ENCODE measurements around the gene FDX2.
"Not testable (repeated sequence)": the region's sequence is repeated elsewhere in the genome, so short reads cannot be mapped to it uniquely, and the experiment has no call there.

Gene FDX2

DNA sequence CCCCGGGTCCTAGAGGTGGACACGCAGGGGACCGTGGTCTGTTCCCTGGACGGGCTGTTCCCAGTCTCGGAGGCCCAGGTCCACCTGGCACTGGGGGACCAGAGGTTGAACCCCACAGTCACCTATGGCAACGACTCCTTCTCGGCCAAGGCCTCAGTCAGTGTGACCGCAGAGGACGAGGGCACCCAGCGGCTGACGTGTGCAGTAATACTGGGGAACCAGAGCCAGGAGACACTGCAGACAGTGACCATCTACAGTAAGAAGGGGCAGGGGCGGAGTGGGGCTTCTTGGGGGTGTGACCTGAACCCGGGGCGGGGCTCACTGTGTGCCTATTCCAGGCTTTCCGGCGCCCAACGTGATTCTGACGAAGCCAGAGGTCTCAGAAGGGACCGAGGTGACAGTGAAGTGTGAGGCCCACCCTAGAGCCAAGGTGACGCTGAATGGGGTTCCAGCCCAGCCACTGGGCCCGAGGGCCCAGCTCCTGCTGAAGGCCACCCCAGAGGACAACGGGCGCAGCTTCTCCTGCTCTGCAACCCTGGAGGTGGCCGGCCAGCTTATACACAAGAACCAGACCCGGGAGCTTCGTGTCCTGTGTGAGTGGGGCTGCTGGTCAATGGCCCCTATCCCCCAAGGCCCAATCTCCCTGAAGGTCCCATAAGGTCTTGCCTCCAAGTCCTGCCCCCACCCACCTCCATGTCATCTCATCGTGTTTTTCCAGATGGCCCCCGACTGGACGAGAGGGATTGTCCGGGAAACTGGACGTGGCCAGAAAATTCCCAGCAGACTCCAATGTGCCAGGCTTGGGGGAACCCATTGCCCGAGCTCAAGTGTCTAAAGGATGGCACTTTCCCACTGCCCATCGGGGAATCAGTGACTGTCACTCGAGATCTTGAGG lies 31.5 kb downstream of the FDX2 start:
- in situ Hi-C loops (cut with MboI; ENCODE audit: low sequenced_read_pairs): no loop called here

DNA sequence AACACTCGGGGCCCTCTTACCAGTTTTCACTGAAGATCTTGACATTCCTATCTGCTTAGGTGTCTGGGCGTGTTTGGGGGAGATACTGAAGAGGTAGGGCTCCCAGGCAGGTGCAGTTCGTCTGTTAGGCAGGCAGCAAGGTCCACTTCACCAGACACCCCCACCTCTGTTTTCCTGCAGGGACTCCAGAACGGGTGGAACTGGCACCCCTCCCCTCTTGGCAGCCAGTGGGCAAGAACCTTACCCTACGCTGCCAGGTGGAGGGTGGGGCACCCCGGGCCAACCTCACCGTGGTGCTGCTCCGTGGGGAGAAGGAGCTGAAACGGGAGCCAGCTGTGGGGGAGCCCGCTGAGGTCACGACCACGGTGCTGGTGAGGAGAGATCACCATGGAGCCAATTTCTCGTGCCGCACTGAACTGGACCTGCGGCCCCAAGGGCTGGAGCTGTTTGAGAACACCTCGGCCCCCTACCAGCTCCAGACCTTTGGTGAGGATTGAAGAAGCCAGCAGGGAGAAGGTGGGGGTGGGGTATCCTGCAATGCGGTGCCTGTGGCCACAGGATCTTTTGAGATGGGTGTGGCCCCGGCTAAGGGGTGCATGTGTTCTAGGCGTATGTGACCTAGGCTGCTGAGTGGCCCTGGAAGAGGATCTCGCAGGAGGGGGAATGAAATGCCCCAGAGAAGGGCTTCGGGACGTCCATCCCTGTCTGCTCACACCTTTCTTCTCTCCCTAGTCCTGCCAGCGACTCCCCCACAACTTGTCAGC lies 32.3 kb downstream of the FDX2 start:
- in situ Hi-C loops (cut with MboI; ENCODE audit: low sequenced_read_pairs): no loop called here

- in situ Hi-C loops (cut with MboI; ENCODE audit: low sequenced_read_pairs): not testable (repeated sequence)
Observed at GRCh38 chr19:10282043-10282442, 33.8 kb downstream of the FDX2 start.

DNA sequence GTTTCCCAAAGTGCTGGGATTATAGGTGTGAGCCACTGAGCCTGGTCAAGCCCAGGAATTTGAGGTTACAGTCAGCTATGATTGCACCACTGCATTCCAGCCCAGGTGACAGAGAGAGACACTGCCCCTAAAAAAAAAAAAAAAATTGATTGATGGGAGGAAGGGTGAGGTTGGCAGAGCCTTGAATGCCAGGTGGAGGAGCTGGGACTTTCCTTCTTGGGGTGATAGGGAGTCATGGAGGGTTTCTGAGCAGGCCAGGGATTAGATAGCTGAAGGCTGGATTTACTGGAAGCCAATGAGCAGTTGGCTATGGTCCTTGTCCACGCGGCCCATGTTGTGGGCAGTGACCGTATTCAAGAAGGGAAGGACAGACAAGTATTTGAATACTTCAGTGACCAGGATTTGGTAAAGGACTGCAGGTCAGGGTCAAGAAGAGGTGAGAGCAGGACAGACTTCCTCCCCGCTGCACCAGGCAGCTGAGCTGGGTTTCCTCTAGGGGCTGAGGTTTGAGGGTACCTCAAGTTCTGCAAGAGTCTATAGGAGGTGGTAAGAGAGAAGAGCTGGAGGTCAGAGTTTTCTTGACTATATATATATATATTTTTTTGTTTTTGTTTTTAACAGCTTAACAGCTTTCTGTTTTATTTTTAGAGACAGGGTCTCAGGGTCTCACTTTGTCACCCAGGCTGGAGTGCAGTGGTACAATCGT lies 35.9 kb downstream of the FDX2 start:
- in situ Hi-C loops (cut with MboI; ENCODE audit: low sequenced_read_pairs): no loop called here

GRCh38 chr19:10278935-10279334 lies 36.9 kb downstream of the FDX2 start:
- in situ Hi-C loops (cut with MboI; ENCODE audit: low sequenced_read_pairs): no loop called here

GRCh38 chr19:10277795-10278589 lies 37.8 kb downstream of the FDX2 start:
- in situ Hi-C loops (cut with MboI; ENCODE audit: low sequenced_read_pairs): no loop called here

DNA sequence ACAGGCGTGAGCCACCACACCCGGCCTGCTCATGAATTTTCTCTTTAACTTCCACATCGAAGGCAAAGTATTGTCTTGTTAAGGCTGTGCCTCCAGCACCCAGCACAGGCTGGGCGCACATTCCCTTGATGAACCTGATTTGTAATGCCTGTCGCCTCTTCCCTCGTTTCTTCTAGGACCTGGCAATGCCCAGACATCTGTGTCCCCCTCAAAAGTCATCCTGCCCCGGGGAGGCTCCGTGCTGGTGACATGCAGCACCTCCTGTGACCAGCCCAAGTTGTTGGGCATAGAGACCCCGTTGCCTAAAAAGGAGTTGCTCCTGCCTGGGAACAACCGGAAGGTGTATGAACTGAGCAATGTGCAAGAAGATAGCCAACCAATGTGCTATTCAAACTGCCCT lies 41.2 kb downstream of the FDX2 start:
- in situ Hi-C loops (cut with MboI; ENCODE audit: low sequenced_read_pairs): no loop called here

DNA sequence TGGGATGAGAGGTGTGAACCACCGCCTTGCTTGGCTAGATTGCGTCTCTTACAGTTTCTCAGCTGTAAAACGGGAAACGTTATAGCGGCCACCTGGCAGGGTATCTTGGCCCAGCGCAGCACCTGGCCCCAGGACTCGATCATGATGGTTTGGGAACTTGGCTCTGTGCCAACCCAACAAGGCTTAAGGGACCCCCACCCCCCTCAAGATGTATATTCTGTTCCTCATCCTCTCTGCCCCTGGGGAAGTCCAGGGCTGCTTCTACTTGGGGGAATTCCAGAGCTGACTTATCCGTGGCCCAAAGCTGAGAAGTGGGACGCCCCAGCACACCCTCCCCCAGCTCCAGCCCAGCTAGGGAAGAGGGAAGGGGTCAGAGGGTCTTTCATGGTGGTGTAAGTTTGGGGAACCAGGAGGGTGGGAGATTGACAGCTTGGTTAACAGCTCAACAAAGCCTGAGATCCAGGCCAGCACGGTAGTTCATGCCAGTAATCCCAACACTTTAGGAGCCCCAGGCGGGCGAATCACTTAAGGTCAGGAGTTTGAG lies 44.2 kb downstream of the FDX2 start:
- in situ Hi-C loops (cut with MboI; ENCODE audit: low sequenced_read_pairs): no loop called here

DNA sequence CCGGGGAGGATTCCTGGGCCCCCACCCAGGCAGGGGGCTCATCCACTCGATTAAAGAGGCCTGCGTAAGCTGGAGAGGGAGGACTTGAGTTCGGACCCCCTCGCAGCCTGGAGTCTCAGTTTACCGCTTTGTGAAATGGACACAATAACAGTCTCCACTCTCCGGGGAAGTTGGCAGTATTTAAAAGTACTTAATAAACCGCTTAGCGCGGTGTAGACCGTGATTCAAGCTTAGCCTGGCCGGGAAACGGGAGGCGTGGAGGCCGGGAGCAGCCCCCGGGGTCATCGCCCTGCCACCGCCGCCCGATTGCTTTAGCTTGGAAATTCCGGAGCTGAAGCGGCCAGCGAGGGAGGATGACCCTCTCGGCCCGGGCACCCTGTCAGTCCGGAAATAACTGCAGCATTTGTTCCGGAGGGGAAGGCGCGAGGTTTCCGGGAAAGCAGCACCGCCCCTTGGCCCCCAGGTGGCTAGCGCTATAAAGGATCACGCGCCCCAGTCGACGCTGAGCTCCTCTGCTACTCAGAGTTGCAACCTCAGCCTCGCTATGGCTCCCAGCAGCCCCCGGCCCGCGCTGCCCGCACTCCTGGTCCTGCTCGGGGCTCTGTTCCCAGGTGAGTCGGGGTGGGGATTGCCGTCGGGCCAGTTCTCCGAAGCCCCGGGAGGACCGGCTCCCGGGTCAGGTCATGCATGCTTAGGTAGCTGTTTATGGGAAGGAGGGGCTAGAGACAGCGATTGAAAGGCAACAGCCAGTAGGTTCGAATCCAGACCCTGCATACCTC lies 45.0 kb downstream of the FDX2 start, which contains the start of gene ICAM1:
Gene ICAM1, plus strand, starts transcription at position 505 of the 779 bp plus-strand sequence. Its CDS starts 40 bp downstream, at position 545.
- in situ Hi-C loops (cut with MboI; ENCODE audit: low sequenced_read_pairs): no loop called here

- in situ Hi-C loops (cut with MboI; ENCODE audit: low sequenced_read_pairs): no loop called here
Observed at GRCh38 chr19:10270180-10270615, 45.6 kb downstream of the FDX2 start.

DNA sequence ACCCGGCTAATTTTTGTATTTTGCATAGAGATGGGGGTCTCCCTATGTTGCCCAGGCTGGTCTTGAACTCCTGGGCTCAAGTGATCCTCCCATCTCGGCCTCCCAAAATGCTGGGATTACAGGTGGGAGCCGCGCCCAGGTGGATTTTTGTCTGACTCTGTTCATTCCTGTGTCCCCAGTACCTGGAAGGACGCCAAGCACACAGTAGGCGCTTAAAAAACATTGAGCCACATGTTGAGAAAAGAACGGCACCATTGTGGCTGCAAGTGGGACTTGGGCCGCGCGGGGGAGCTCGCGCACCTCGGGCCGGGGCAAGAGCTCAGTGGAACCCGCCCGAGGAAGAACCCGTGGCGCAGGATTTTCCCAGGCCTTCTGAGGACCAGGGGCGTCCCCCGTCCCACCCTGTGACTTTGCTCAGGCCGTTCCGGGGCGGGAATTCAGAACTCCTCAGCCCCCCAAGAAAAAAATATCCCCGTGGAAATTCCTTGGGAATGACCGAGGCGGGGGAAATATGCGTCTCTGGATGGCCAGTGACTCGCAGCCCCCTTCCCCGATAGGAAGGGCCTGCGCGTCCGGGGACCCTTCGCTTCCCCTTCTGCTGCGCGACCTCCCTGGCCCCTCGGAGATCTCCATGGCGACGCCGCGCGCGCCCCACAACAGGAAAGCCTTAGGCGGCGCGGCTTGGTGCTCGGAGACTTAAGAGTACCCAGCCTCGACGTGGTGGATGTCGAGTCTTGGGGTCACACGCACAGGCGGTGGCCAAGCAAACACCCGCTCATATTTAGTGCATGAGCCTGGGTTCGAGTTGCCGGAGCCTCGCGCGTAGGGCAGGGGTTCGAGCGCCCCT lies 46.3 kb downstream of the FDX2 start:
- in situ Hi-C loops (cut with MboI; ENCODE audit: low sequenced_read_pairs): no loop called here

DNA sequence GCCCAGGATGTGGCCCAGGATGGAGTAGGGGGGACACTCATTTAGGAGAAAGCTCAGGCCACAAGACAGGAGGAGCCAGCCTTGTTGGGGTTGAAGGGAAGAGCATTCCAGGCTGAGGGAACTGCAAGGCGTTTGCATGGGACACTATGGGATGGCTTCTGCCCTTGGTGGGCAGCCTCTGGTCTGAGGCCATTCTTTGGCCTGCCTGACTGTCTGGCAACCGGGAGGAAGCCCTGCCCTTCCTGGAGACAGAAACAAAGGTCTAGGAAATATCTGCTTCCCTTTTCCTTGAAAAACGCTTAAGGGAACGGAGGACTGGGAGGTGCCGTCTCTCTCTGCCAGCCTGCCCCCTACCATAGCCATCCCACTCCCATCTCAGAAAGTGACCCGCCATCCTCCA lies 47.7 kb downstream of the FDX2 start:
- in situ Hi-C loops (cut with MboI; ENCODE audit: low sequenced_read_pairs): no loop called here

DNA sequence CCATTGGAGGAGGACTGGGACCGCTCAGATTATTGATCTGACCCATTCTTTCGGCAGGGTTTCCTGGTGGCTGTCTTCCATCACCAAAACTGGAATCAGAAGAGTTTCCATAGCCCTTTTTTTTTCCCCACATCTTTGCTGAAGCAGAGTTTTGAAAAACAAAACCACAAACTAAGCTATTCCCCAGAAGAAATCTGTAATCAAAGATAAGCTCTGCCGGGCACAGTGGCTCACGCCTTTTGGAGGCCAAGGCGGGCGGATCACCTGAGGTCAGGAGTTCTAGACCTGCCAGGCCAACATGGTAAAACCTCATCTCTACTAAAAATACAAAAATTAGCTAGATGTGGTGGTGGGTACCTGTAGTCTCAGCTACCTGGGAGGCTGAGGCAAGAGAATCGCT lies 49.1 kb downstream of the FDX2 start:
- in situ Hi-C loops (cut with MboI; ENCODE audit: low sequenced_read_pairs): no loop called here

- in situ Hi-C loops (cut with MboI; ENCODE audit: low sequenced_read_pairs): loop anchor here (5.0 kb wide), 1 partner anchor 125 kb away; no protein-coding TSS in a partner anchor
Observed at GRCh38 chr19:10262771-10263170, 53.0 kb downstream of the FDX2 start.

DNA sequence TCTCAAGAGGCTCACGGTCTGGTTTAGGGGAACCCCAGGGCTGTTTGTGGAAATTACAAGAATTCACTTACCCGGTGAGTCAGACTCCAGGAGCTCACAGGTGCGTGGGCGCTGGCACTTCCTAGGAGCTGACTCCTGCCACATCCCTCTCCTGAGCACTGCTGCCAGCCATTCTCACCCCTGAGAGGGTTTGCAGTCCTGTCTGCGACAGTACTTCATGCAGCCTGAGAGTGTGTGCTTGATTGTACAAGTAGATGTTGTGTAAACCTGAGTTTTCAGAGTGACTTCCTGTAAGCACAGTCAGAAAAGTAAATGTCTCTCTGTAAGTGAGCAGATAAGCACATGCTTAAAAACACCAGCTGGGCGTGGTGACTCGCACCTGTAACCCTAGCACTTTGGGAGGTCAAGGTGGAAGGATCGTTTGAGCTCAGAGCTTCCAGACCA lies 55.7 kb downstream of the FDX2 start:
- in situ Hi-C loops (cut with MboI; ENCODE audit: low sequenced_read_pairs): loop anchor here (5.0 kb wide), 1 partner anchor 127 kb away; no protein-coding TSS in a partner anchor
